A172 (cell line): ENCODE results near the gene MRE11. TPM values are rescaled to one million over a fixed set of nuclear protein-coding genes. Genes with fewer than 3 reads are reported as not detected.

Experiments used
- DNase-seq: peaks from one replicate; pipeline ENCODE4 v3.0.0-alpha.2; 2015; ENCODE audit warnings: low spot score
- total RNA-seq: library from RNA; depleted of rRNA; stranded (reverse); fragments of >200 nt; shearing (Covaris generic); gene quantifications from 2 replicates; pipeline ENCODE4 v1.2.3, GENCODE V29; 2014; rRNA removed

Gene MRE11
- total RNA-seq: 12.6 and 27.0 TPM in 2 replicates

GRCh38 chr11:94493281-94494125, at the start of gene MRE11, which contains the start of gene ANKRD49:
Gene MRE11 (minus strand): TSS chr11:94493844. CDS start chr11:94492801, 1,043 bp downstream.
Gene ANKRD49 (plus strand): TSS chr11:94493984. CDS start chr11:94496694, 2,710 bp downstream.
- DNase-seq: peak; percentile 88

DNA sequence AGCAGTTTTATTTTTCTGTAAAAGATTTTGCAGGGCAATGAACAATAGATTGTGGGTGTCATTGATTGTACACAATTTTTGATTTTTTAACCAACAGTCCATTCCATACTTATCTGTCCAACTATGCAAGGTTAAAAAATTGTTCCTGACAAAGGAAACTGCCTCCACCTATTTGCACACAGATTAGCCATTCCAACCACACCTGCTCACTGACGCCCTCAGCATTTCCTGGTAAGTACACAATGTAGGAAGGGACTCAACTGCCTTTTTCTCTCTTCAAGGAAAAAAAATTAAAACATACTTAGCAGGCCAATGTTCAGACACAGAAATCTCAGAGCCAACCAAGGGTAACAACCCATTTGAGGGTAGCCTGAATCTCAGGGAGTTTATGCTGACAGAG, 45.8 kb upstream of the MRE11 start:
- DNase-seq: no peak

DNA sequence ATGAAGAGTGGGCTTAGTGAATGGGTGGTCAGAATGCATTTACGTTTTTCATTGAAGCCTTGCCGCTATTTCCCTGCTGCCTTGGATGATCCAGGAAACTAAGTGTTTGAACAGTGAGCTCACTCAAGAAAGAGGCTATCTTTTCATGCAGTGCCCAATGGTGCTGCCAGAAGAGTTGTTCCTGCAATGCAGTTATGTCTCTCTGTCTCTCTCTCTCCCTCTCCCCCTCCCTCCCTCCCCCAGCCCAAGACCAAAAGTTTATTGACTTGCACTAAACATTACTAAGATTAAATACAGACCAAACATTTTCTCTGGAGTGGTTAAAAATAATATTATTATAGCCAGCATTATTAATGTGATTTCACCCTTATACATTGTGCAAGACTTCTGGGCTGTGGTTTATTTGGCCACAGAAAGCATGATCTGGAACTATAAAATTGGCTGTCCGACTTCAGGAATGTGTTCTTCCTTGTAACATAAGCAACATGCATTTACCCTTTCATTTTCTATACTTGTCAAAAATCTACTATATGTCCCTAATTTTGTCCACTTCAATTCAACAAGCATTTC, 43.5 kb upstream of the MRE11 start:
- no peak for DNase-seq

DNA sequence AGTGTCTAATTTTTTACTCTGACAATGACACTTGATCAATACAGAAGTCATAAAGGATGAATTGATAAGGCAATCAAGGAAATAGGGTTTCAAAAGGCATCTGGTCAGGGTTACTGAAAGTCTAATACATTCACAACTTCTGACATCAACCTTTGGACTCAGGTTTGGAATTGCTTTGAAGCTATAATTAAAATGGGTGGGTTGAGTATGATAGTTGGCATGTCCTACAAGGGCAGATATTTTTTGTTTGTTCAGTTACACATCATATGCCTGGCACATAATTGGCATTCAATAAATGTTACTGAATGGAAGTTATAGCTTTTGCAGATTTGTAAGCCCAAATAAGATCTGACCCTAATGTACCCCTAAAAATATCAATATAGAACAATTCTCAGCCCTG, 42.7 kb upstream of the MRE11 start:
- no peak for DNase-seq

DNA sequence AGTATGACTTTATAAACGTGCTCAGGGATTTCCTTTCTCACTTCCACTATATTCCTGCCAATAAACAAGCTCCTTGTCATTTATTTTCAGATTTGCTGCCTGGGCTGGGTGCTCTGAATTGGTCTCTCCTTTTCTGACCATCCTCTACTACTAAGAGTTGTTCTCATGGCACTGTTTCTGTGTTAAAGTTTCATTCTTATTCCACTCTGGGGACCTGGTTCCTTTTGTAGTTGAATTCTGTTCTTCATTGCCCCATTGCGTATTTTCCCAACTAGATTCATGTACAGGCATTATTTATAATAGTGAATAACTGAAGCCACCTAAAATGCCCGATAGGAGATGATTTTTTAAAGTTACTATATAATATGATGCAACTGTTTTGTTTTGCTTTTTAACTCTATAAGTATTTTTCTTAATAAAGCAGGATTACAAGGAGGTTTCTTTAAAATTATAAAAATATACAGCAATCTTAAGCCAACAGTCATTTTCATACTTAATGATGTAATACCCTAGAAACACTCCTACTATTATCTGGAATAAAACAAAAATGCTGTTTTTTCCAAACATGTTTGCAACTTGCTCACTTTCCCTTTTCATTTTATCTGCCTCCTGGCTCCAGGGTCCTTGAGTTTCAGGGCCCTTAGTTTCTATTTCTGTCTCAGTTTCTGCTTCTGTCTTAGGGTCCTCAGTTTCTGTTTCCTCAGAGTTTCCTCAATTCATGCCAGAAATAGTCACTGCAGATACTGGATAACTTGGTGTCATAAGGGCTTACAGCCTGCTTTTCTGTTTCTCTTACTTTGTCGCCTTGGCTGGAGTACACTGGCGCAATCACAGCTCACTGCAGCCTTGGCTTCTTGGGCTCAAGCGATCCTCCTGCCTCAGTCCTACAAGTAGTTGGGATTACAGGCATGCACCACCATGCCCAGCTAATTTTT, 40.3 kb upstream of the MRE11 start:
- DNase-seq: no peak

GRCh38 chr11:94533206-94533605, 39.6 kb upstream of the MRE11 start:
- no peak for DNase-seq

DNA sequence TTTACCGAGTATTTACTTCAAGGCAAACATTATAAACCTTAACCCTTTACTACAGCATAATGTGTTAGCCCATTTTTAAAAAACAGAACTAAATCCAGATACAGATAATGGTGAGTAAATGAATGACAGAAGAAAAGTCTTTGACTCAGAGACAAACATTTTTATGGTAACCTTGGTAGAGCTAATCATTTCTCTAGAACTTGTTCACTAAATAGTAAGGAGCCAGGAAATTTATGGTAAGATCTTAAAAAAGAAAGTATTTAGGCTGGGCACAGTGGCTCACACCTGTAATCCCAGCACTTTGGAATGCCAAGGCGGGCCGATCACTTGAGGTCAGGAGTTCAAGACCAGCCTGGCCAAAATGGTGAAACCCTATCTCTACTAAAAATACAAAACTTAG, 38.6 kb upstream of the MRE11 start:
- DNase-seq: no peak

DNA sequence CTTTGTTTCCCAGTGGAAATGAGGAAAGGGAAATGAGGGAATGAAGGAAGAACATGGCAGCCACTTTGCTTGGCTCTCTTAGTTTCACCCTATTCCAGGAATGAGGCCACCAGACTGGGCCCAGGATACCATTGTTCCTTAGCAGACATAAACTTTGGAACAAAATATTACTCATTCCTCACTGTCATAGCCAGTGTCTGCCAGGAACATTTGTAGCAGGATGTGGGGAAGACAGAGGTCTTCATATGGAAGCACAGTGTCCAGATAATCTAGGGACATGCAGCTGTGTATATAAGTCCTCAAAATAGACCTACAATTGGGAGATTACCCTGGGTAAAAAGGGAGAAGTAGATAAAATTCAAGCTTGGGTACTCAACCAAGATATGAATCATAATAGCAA, 34.9 kb upstream of the MRE11 start:
- no peak for DNase-seq

DNA sequence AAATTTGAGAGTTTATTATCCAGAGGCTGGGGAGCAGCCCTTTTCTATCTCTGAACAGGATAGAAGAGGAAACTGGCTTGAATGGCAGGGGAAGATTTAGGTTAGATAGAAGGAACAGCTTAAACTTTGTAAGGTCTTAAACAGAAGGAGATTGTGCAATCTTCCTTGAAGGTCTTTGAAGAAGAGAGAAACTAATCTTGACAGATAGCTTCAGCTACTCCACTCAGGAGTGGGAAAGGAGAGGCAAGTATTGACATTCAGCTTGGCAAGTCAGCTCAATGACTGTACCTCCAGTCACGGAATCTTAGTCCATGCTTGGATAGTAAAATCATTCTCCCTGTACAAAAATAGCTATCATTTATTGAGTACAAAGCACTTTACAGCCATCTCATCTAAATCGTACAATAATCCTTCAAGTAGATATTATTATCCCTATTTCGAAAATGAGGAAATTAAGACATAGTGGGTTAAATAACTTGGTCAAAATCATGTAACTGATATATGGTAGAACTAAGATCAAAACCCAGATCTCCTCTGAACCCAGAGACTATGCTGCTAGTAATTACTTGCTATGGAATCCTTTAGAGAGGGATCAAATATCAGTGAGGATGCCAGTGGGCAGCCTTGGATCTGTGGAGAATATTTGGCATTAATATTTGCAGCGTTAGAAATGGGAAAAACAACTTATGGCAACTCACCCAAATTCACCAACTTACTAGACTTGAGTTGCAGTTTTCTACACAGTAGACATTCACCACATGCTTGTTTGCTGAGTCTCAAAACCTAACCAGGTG, 33.2 kb upstream of the MRE11 start:
- DNase-seq: no peak

GRCh38 chr11:94525546-94526324, 32.1 kb upstream of the MRE11 start:
- peak; percentile 13 for DNase-seq

DNA sequence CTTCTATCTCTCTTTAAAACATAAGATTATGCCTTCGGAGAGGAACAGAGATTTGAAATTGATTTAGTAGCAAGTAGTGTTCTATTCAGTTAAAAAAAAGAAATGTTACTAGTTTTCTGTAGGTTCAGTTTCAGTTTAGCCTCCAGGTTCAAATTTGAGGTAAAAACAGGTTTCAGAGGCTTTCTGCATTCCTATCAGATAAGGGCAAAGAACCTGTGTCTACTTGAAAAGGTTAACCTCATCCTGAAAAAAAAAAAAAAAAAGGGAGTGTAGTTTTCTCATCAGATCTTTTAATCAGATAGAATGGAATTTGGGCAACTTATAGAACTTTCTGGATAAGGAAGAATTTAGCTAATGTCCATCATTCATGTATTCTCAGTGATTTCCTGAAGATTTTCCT, 30.7 kb upstream of the MRE11 start:
- no peak for DNase-seq

- no peak for DNase-seq
These were observed 28.0 kb upstream of the MRE11 start for GRCh38 chr11:94521684-94522083.

- DNase-seq: no peak
These were observed 25.9 kb upstream of the MRE11 start for GRCh38 chr11:94519478-94520084.

DNA sequence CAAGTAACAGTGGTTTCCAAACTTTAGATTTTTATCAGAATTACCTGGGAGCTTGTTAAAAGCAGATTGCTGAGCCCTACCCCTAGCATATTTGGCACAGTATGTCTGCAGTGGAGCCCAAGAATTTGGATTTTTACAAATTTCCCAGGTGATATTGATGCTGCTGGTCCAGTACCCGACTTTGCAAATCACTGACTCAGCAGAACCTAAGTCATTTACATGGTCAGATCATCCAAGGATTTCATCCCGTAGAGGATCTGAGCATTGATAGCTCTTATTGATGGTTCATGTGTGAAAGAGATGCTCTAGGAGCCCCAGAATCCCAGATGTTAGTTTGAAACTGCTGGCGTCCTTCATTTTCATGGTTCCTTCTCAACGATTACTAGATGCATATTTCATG, 24.7 kb upstream of the MRE11 start:
- DNase-seq: no peak

DNA sequence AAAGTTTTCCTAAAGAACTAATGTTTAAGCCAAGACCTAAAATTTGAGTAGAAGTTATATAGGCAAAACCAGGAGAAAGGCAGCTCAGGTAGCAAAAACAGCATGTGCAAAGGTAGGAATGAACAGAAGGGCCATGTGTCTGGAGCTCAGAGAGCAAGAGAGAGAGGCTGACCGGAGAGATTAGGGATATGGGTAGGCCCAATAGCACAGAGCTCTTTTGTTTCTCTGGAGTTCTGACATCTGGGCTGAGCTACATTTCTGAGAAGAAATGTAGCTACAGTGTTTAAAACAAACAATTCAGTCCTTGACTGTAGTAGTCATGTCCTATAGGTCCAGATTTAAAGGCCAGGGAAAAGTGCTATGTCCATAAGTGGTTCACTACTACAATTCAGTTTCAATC, 23.1 kb upstream of the MRE11 start:
- no peak for DNase-seq

- DNase-seq: no peak
These were observed 21.8 kb upstream of the MRE11 start for GRCh38 chr11:94515398-94515797.

GRCh38 chr11:94513091-94513490, 19.4 kb upstream of the MRE11 start:
- DNase-seq: no peak

- DNase-seq: no peak
These were observed 18.5 kb upstream of the MRE11 start, which contains the start of gene C11orf97 for GRCh38 chr11:94511932-94512781. Gene C11orf97 (plus strand): TSS chr11:94512461. CDS start chr11:94512529, 68 bp downstream.

DNA sequence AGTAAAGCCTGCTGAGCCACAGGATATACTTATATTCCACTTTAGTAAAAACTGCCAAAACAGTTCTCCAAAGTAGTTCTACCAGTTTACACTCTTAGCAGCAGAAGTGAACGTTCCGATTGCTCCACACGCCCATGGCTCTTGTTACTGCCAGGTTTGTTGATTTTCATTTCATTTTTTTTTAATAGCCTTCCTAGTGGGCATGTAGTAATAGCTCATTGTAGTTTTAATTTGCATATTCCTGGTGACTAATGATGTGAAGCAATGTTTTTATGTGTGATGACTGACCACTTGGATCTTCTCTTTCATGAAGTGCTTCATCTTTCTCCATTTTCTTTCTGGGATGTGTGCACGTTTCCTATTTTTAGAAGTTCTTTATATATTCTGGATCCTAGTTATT, 13.8 kb upstream of the MRE11 start:
- DNase-seq: no peak
